HepG2 (cell line): Measurements from ENCODE around the gene C20orf96. TPM values are rescaled to one million over a fixed set of nuclear protein-coding genes. Genes with fewer than 3 reads are reported as not detected.

ENCODE experiments used
- ARHGAP35 ChIP-seq: sonication (generic); formaldehyde crosslinking; IDR thresholded peaks from 2 replicates; pipeline ENCODE4 v1.9.0; 2022; ENCODE audit warnings: mild to moderate bottlenecking, inconsistent platforms, moderate library complexity, missing genetic modification reagents, borderline replicate concordance
- ATF2 ChIP-seq: sonication (generic); formaldehyde crosslinking; IDR thresholded peaks from 2 replicates; pipeline ENCODE4 v1.4.0; 2020; ENCODE audit warnings: missing genetic modification reagents
- ATF3 ChIP-seq: sonication (generic); formaldehyde crosslinking; IDR thresholded peaks from 2 replicates; pipeline ENCODE4 v1.4.0; 2020; ENCODE audit warnings: missing genetic modification reagents
- CREB1 ChIP-seq, 2 experiments: fragments of 450-650 bp in 1 of 2; IDR thresholded peaks; 2 replicates each; pipeline ENCODE4 v1.6.1; 2016 to 2017; ENCODE audit warnings: control low read depth in 1 of 2, mild to moderate bottlenecking in 1 of 2, missing compliant biosample characterization in 1 of 2, missing genetic modification characterization in 1 of 2
- FOXK2 ChIP-seq: fragments of 450-650 bp; IDR thresholded peaks from 2 replicates; pipeline ENCODE4 v1.6.1; 2016
- GLMP ChIP-seq: sonication (generic); formaldehyde crosslinking; IDR thresholded peaks from 2 replicates; pipeline ENCODE4 v1.9.0; 2021; ENCODE audit warnings: missing genetic modification reagents, mild to moderate bottlenecking, borderline replicate concordance
- HOMEZ ChIP-seq: IDR thresholded peaks from 2 replicates; pipeline ENCODE4 v1.6.1; 2016; ENCODE audit warnings: low read depth
- JARID2 ChIP-seq: sonication (generic); formaldehyde crosslinking; IDR thresholded peaks from 2 replicates; pipeline ENCODE4 v1.8.1; 2023; ENCODE audit warnings: missing genetic modification reagents, inconsistent platforms; ENCODE audit not compliant: insufficient replicate concordance
- PHF5A ChIP-seq: IDR thresholded peaks from one replicate; pipeline ENCODE4 v1.6.1; 2018; ENCODE audit warnings: low read depth, missing genetic modification reagents; ENCODE audit not compliant: unreplicated experiment
- PLRG1 ChIP-seq: fragments of 450-650 bp; conservative IDR thresholded peaks from 2 replicates; pipeline ENCODE4 v1.6.1; 2016
- RNF219 ChIP-seq: sonication (generic); formaldehyde crosslinking; IDR thresholded peaks from 2 replicates; pipeline ENCODE4 v1.5.0; 2020; ENCODE audit warnings: mild to moderate bottlenecking, missing genetic modification reagents
- RXRB ChIP-seq: IDR thresholded peaks from 2 replicates; pipeline ENCODE4 v1.6.1; 2016; ENCODE audit warnings: borderline replicate concordance, missing genetic modification reagents, missing compliant biosample characterization
- TP53 ChIP-seq: sonication (generic); formaldehyde crosslinking; conservative IDR thresholded peaks from 2 replicates; pipeline ENCODE4 v1.4.0; 2020; ENCODE audit warnings: missing genetic modification reagents
- ZHX2 ChIP-seq, 2 experiments: sonication (generic) in 1 of 2; formaldehyde crosslinking in 1 of 2; IDR thresholded peaks; 2 replicates each; pipeline versions ENCODE4 v1.6.1 to v1.9.0; 2014 to 2022; ENCODE audit warnings: antibody characterized with exemption in 1 of 2, borderline replicate concordance in 1 of 2, inconsistent platforms in 1 of 2, low read depth in 1 of 2, missing genetic modification reagents in 1 of 2
- polyA plus RNA-seq, 8 experiments: library from polyadenylated mRNA; depleted of rRNA in 3 of 8; stranded (reverse) in 7 of 8; unstranded in 1 of 8; fragments of >200 nt; fragmentation: Illumina TruSeq in 4 of 8; extraction: Trizol in 4 of 8; gene quantifications; 2 replicates each; pipeline versions ENCODE4 v1.2.1 to v1.2.3, GENCODE V29; 2011 to 2016; ENCODE audit warnings: low read depth in 4 of 8, missing spikeins in 1 of 8, mixed read lengths in 1 of 8; ENCODE audit not compliant: insufficient read depth in 1 of 8
- total RNA-seq, 5 experiments: library from RNA; depleted of rRNA; stranded (reverse); fragments of >200 nt; fragmentation: Illumina TruSeq; extraction: Trizol; gene quantifications; 2 replicates each; pipeline ENCODE4 v1.2.3, GENCODE V29; 2016; ENCODE audit warnings: low read depth in 1 of 5

C20orf96 gene
- total and polyA plus RNA-seq, 2 of the 13 experiments (the other 11 are each of a cell fraction or from before 2014, with no cell fraction given): 3.8 to 20.6 TPM

GRCh38 chr20:327186-328026, 36.9 kb upstream of the C20orf96 start (continued):
- TF ChIP-seq RNF219 (no peak), RXRB (peak; percentile 62; the same call in 1 of the 2 replicates), PLRG1 (no peak), ATF3 (CRISPR knock-in tag) (peak; percentile 33; the same call in 1 of the 2 replicates), TP53 (no peak), ZHX2 (IDR thresholded peaks at IDR 0.05; ENCODE audit: low read depth) (peak; percentile 23; the same call in 1 of the 2 replicates), ZHX2 (CRISPR knock-in tag; IDR thresholded peaks at IDR 0.05; ENCODE audit: borderline replicate concordance) (no peak), CREB1 (IDR thresholded peaks at IDR 0.05) (peak; percentile 78), CREB1 (CRISPR knock-in tag; IDR thresholded peaks at IDR 0.05) (no peak), GLMP (CRISPR knock-in tag) (no peak), ARHGAP35 (peak; percentile 58), ATF2 (peak; percentile 42; the same call in 1 of the 2 replicates), HOMEZ (CRISPR knock-in tag) (peak; percentile 83), JARID2 (no peak), FOXK2 (0 out of 2 replicates have a peak, but pooled peaks have one; percentile 48), PHF5A (CRISPR knock-in tag) (no peak)
